KMS-11 (cell line): ENCODE measurements around the gene BTBD9.

Source experiments
- H2AFZ ChIP-seq: fragments of 200-600 bp; sonication (generic); 2 replicates; pipeline ENCODE4 v1.6.1; 2016; ENCODE audit warnings: antibody characterized with exemption, mixed run types, low read depth
- H3K27ac ChIP-seq: fragments of 200-600 bp; sonication (generic); 2 replicates; pipeline ENCODE4 v1.6.1; 2016; ENCODE audit warnings: mild to moderate bottlenecking, mixed run types
- H3K27me3 ChIP-seq: fragments of 200-600 bp; sonication (generic); 2 replicates; pipeline ENCODE4 v1.6.1; 2017; ENCODE audit warnings: mild to moderate bottlenecking, low read depth, mixed run types, moderate library complexity; ENCODE audit not compliant: insufficient read depth
- H3K36me3 ChIP-seq: fragments of 200-600 bp; sonication (generic); 2 replicates; pipeline ENCODE4 v1.6.1; 2017; ENCODE audit warnings: mild to moderate bottlenecking, mixed run types; ENCODE audit not compliant: insufficient read depth
- H3K4me1 ChIP-seq: fragments of 200-600 bp; sonication (generic); 2 replicates; pipeline ENCODE4 v1.6.1; 2016; ENCODE audit warnings: mild to moderate bottlenecking, low read depth, mixed run types; ENCODE audit not compliant: poor library complexity, severe bottlenecking
- H3K4me2 ChIP-seq: fragments of 200-600 bp; sonication (generic); 2 replicates; pipeline ENCODE4 v1.7.0; 2016; ENCODE audit warnings: mild to moderate bottlenecking, mixed run types
- H3K4me3 ChIP-seq: fragments of 200-600 bp; sonication (generic); IDR thresholded peaks from 2 replicates; pipeline ENCODE4 v1.6.1; 2017; ENCODE audit warnings: low read depth, low read length, mixed read lengths; ENCODE audit not compliant: insufficient read depth
- H3K79me2 ChIP-seq: fragments of 200-600 bp; sonication (generic); 2 replicates; pipeline ENCODE4 v1.6.1; 2016; ENCODE audit warnings: low read depth, mixed run types; ENCODE audit not compliant: insufficient read depth
- H3K9ac ChIP-seq: fragments of 200-600 bp; sonication (generic); 2 replicates; pipeline ENCODE4 v1.6.1; 2016; ENCODE audit warnings: mild to moderate bottlenecking, mixed run types
- H4K20me1 ChIP-seq: fragments of 200-600 bp; sonication (generic); 2 replicates; pipeline ENCODE4 v1.6.1; 2016; ENCODE audit warnings: mild to moderate bottlenecking, mixed run types; ENCODE audit not compliant: insufficient read depth
- CTCF ChIP-seq: fragments of 200-600 bp; sonication (generic); conservative IDR thresholded peaks from 2 replicates; pipeline ENCODE4 v1.6.1; 2017; ENCODE audit warnings: low read depth, mild to moderate bottlenecking, antibody characterized with exemption, low read length, moderate library complexity, mixed read lengths

The BTBD9 gene

GRCh38 chr6:38617856-38618255 is 21.9 kb downstream of the BTBD9 start:
- Histone ChIP-seq H4K20me1 (no peaks in the 10 kb centered on the region), H3K4me3 (no peak overlapping the region), H3K4me1 (no peaks in the 10 kb centered on the region), H3K9ac (no peak overlapping the region), H3K79me2 (no peaks in the 10 kb centered on the region), H3K27ac (no peak overlapping the region), H3K27me3 (no peaks in the 10 kb centered on the region), H3K4me2 (no peak overlapping the region), H2AFZ (no peak overlapping the region), H3K36me3 (no peaks in the 10 kb centered on the region)
- TF ChIP-seq CTCF, result no peak

DNA sequence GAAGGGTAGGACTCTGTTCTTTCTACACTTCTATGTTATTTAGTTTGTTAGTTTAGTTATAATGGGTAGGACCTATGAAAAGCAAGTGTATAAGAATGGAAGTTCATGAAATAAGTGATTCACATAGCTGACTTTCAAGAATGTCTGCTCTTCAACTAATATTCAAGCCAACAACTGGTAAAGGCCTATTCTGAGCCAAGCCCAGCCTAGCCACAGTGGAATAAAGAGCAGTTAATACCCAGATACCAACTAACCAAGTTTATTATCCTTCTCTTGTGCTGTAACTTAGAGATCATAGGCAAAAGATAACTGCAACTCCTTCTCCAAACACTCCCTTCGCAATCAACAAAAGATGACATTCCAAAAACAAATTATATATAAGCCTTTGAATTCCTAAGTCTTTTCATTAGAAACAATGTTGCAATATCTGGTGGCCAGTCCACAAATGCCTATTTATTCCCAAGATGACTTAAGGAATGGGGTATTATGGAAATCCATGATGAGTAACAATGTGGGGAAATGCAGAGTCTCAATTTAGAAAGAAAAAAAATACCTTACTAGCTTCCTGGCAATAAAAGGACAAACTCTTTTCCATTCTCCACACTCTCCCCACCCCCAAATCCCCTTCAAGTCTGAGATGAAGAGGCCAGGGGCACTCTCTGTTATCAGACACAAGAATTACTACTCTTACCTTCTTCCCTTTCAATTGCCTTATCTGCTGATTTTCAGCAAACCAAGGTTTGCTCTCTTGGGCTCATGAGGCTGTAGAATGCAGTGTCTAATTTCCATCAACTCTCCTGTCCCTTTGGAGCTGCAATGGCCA is 27.4 kb downstream of the BTBD9 start:
- H3K36me3 ChIP-seq, result no peaks in the 10 kb centered on the region
- H3K4me1 ChIP-seq, result no peaks in the 10 kb centered on the region
- H3K4me2 ChIP-seq, result no peak overlapping the region
- no peak overlapping the region for H3K4me3 ChIP-seq
- H3K9ac ChIP-seq, result no peak overlapping the region
- no peaks in the 10 kb centered on the region for H3K27me3 ChIP-seq
- H3K79me2 ChIP-seq, result no peaks in the 10 kb centered on the region
- H3K27ac ChIP-seq, result no peak overlapping the region
- TF ChIP-seq CTCF, result no peak
- no peaks in the 10 kb centered on the region for H4K20me1 ChIP-seq
- H2AFZ ChIP-seq, result no peak overlapping the region

DNA sequence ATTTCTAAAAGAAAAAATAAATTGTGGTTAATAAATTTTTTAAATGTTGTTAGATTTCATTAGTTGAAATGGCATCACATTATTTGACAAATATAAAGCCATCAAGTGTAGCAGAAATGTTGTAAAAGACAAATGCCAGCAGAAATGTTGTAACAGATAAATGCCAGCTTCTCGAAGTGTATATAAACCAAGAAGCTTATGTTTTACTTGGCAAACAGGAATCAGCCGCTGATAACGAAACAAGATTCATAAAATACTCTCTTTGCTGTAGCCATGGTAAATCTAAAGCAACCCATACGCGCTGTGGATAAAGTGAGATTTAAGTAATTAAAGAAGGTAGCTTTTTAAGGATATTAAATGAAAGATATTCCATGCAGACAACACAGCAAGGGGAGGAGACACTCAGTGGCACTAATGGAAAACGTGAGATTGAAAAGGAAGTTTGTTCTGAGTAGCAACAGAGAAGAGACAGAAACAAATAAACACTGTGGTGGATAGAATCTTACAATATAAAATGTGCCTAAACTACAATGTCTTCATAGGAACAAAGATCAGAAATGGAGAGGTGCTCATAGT is 29.6 kb downstream of the BTBD9 start:
- Histone ChIP-seq H3K4me1 (no peaks in the 10 kb centered on the region), H3K27me3 (no peaks in the 10 kb centered on the region), H3K36me3 (no peaks in the 10 kb centered on the region), H3K27ac (no peak overlapping the region), H2AFZ (no peak overlapping the region), H3K4me2 (no peak overlapping the region), H3K4me3 (no peak overlapping the region), H4K20me1 (no peaks in the 10 kb centered on the region), H3K9ac (no peak overlapping the region), H3K79me2 (no peaks in the 10 kb centered on the region)
- TF ChIP-seq CTCF, result no peak

DNA sequence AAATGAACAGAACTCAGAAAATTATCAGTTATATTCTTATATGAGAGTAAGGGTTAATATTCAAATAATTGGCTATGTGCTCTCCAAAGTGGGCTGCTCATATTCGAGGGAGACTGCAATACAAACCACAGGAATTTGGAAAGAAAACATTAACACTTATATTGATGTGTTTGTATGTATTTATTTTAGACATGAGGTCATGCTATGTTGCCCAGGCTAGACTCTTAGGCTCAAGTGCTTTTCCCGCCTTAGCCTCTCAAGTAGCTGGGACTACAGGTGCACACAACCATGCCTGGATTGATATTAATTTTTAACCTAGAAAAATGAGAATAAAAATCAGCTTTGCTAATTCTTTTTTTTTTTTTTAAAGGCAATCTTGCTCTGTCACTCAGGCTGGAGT is 35.0 kb downstream of the BTBD9 start:
- no peak for TF ChIP-seq CTCF
- no peak overlapping the region for H3K27ac ChIP-seq

More for the DNA sequence above, 35.0 kb downstream of the BTBD9 start:
- H3K4me3 ChIP-seq, result no peak overlapping the region
- no peaks in the 10 kb centered on the region for H3K36me3 ChIP-seq
- no peak overlapping the region for H3K9ac ChIP-seq
- H3K4me1 ChIP-seq, result no peaks in the 10 kb centered on the region
- H4K20me1 ChIP-seq, result no peaks in the 10 kb centered on the region
- no peaks in the 10 kb centered on the region for H3K79me2 ChIP-seq
- H3K27me3 ChIP-seq, result no peaks in the 10 kb centered on the region
- no peak overlapping the region for H2AFZ ChIP-seq
- H3K4me2 ChIP-seq, result no peak overlapping the region
